HuH-7.5 (cell line): Measurements from ENCODE around the gene ERCC1.
"Not testable (repeated sequence)": the region's sequence is repeated elsewhere in the genome, so short reads cannot be mapped to it uniquely, and the experiment has no call there.

Experiments used
- DNase-seq: peaks from one replicate; pipeline ENCODE4 v3.0.0; 2011; ENCODE audit warnings: low spot score

The ERCC1 gene

GRCh38 chr19:45429896-45430295, 6.2 kb upstream of the ERCC1 start:
- not testable (repeated sequence) for DNase-seq

GRCh38 chr19:45428384-45429231, 4.9 kb upstream of the ERCC1 start:
- peak; percentile 68 for DNase-seq

GRCh38 chr19:45424191-45425058, 708 bp upstream of the ERCC1 start:
- peak; percentile 70 for DNase-seq

GRCh38 chr19:45423033-45423588, 606 bp downstream of the ERCC1 start:
- DNase-seq: no peak

GRCh38 chr19:45421947-45422498, 1.7 kb downstream of the ERCC1 start:
- no peak for DNase-seq

- no peak for DNase-seq
Measured at GRCh38 chr19:45420871-45421270, 2.8 kb downstream of the ERCC1 start.

GRCh38 chr19:45420356-45420755, 3.4 kb downstream of the ERCC1 start:
- DNase-seq: no peak

GRCh38 chr19:45419895-45420294, 3.8 kb downstream of the ERCC1 start:
- no peak for DNase-seq

- no peak for DNase-seq
Measured at GRCh38 chr19:45419396-45419795, 4.3 kb downstream of the ERCC1 start.

GRCh38 chr19:45418802-45419201, 4.9 kb downstream of the ERCC1 start:
- no peak for DNase-seq

- no peak for DNase-seq
Measured at GRCh38 chr19:45417151-45417550, 6.6 kb downstream of the ERCC1 start.

GRCh38 chr19:45414468-45414867, 9.2 kb downstream of the ERCC1 start:
- DNase-seq: no peak

- DNase-seq: no peak
Measured at GRCh38 chr19:45413497-45413896, 10.2 kb downstream of the ERCC1 start.

GRCh38 chr19:45410330-45410729, 13.4 kb downstream of the ERCC1 start:
- not testable (repeated sequence) for DNase-seq

- DNase-seq: no peak
Measured at GRCh38 chr19:45409557-45409920, 14.2 kb downstream of the ERCC1 start.

- no peak for DNase-seq
Measured at GRCh38 chr19:45408830-45409556, 14.7 kb downstream of the ERCC1 start.

GRCh38 chr19:45408121-45408520, 15.6 kb downstream of the ERCC1 start:
- DNase-seq: no peak

GRCh38 chr19:45407585-45407984, 16.1 kb downstream of the ERCC1 start:
- not testable (repeated sequence) for DNase-seq

- DNase-seq: no peak
Measured at GRCh38 chr19:45407091-45407375, 16.7 kb downstream of the ERCC1 start.

- peak; percentile 95 for DNase-seq
Measured at GRCh38 chr19:45406226-45407090, 17.3 kb downstream of the ERCC1 start, which contains the start of gene POLR1G. Gene POLR1G (plus strand): TSS chr19:45406644. CDS start chr19:45406697, 53 bp downstream.
